ENCODE results near the gene RALGAPA2.

DNA sequence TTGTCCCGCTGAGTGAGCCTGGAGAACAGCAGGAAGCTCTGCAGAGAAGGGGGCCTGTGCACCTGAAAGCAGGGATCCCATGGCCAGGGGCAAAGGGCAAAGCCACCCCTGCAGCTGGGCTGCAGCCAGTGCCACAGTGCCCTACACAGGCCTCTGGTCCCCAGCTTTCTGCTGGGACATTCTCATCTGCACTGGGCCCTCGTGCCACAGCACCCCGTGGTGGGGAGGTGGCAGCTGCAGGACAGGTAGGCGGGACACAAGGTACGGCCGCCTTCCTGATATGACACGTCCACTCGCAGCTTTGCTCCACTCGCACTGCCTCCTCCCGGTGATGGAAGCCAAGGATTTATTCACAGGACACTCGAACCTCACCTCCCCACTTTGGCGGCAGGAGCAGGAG lies 317.4 kb downstream of the RALGAPA2 start:
- no peak for TF ChIP-seq POLR2AphosphoS5 (IDR thresholded peaks at IDR 0.05; ENCODE audit: low read depth, low read length)
- no peak for TF ChIP-seq CTCF (IDR thresholded peaks at IDR 0.05)
- no peak for TF ChIP-seq SIN3A (IDR thresholded peaks at IDR 0.05; ENCODE audit: borderline replicate concordance, insufficient read depth, low read depth, low read length)
- TF ChIP-seq, protein P1, sequence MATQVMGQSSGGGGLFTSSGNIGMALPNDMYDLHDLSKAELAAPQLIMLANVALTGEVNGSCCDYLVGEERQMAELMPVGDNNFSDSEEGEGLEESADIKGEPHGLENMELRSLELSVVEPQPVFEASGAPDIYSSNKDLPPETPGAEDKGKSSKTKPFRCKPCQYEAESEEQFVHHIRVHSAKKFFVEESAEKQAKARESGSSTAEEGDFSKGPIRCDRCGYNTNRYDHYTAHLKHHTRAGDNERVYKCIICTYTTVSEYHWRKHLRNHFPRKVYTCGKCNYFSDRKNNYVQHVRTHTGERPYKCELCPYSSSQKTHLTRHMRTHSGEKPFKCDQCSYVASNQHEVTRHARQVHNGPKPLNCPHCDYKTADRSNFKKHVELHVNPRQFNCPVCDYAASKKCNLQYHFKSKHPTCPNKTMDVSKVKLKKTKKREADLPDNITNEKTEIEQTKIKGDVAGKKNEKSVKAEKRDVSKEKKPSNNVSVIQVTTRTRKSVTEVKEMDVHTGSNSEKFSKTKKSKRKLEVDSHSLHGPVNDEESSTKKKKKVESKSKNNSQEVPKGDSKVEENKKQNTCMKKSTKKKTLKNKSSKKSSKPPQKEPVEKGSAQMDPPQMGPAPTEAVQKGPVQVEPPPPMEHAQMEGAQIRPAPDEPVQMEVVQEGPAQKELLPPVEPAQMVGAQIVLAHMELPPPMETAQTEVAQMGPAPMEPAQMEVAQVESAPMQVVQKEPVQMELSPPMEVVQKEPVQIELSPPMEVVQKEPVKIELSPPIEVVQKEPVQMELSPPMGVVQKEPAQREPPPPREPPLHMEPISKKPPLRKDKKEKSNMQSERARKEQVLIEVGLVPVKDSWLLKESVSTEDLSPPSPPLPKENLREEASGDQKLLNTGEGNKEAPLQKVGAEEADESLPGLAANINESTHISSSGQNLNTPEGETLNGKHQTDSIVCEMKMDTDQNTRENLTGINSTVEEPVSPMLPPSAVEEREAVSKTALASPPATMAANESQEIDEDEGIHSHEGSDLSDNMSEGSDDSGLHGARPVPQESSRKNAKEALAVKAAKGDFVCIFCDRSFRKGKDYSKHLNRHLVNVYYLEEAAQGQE (IDR thresholded peaks at IDR 0.05; ENCODE audit: insufficient read depth in 1 of 2, low read depth in 2 of 2, low read length in 1 of 2), result no peak
- no peak for TF ChIP-seq TCF7L2 (IDR thresholded peaks at IDR 0.05; ENCODE audit: low read depth, low read length)

Measured in Panc1 (cell line).